Lung (tissue), 10 donors: ENCODE measurements around the gene CFC1. TPM values are rescaled to one million over a fixed set of nuclear protein-coding genes. Genes with fewer than 3 reads are reported as not detected.
"Not testable (repeated sequence)": the region's sequence is repeated elsewhere in the genome, so short reads cannot be mapped to it uniquely, and the experiment has no call there.

ENCODE experiments used
- ATAC-seq: fragments of 200-7000 bp; cut with Tn5 transposase; one replicate; pipeline ENCODE4 v1.9.1; 2020; ENCODE audit warnings: moderate number of reproducible peaks; ENCODE audit not compliant: insufficient read depth, low FRiP score
- DNase-seq, 3 donors: peaks; one replicate each; pipeline ENCODE4 v3.0.0-alpha.2; 2013 to 2017
- H3K27ac ChIP-seq, 2 donors: one replicate each; pipeline ENCODE4 v1.5.1; 2013; ENCODE audit warnings: mild to moderate bottlenecking in 2 of 2, moderate library complexity in 2 of 2, control low read depth in 1 of 2, inconsistent platforms in 1 of 2, low read depth in 1 of 2, low read length in 1 of 2
- H3K27me3 ChIP-seq, 3 donors: one replicate each; pipeline ENCODE4 v1.5.1; 2013; ENCODE audit warnings: low read length in 2 of 3; ENCODE audit not compliant: control insufficient read depth in 3 of 3, insufficient read depth in 3 of 3
- H3K36me3 ChIP-seq, 4 donors: one replicate each; pipeline ENCODE4 v1.5.1; 2013; ENCODE audit warnings: low read length in 4 of 4, mild to moderate bottlenecking in 1 of 4, moderate library complexity in 1 of 4; ENCODE audit not compliant: control insufficient read depth in 4 of 4, insufficient read depth in 4 of 4
- H3K4me1 ChIP-seq, 5 donors: one replicate each; pipeline ENCODE4 v1.5.1; 2013; ENCODE audit warnings: low read length in 5 of 5, mild to moderate bottlenecking in 2 of 5, moderate library complexity in 1 of 5; ENCODE audit not compliant: control insufficient read depth in 5 of 5, insufficient read depth in 5 of 5
- H3K4me3 ChIP-seq: one replicate; pipeline ENCODE4 v1.5.1; 2013; ENCODE audit warnings: mild to moderate bottlenecking, control low read depth, moderate library complexity
- H3K9ac ChIP-seq, 2 donors: one replicate each; pipeline ENCODE4 v1.5.1; 2013; ENCODE audit warnings: low read length in 2 of 2, control low read depth in 1 of 2; ENCODE audit not compliant: insufficient read depth in 1 of 2
- H3K9me3 ChIP-seq, 4 donors: one replicate each; pipeline ENCODE4 v1.5.1; 2013; ENCODE audit warnings: low read length in 3 of 4, mild to moderate bottlenecking in 1 of 4, moderate library complexity in 1 of 4; ENCODE audit not compliant: control insufficient read depth in 4 of 4, insufficient read depth in 3 of 4
- WGBS, 2 donors: extraction: QIAGEN DNeasy Blood & Tissue Kit; methylation state at CpG; one replicate each; pipeline ENCODE4 v1.1.7; 2013; 5-methylcytosine and 5-hydroxymethylcytosine counted together
- polyA plus RNA-seq, 2 donors: library from polyadenylated mRNA; stranded (reverse); fragments of 200-250 nt; gene quantifications; one replicate each; pipeline ENCODE4 v1.2.1, GENCODE V29; 2013
- total RNA-seq, 2 donors: library from RNA; depleted of rRNA in 1 of 2; stranded (reverse); fragments of >200 nt in 1 of 2; gene quantifications; one replicate each; pipeline ENCODE4 v1.2.1, GENCODE V29; 2014 to 2021
- donor health status: Bipolar disorder and iron deficiency.
- donor health status: healthy.
- donor health status: DM: yes; HTN: yes; CAD: no.

The CFC1 gene
- total and polyA plus RNA-seq, 4 donors: 0.19 to 9.1 (median 1.3) TPM; not detected in 1

- not testable (repeated sequence) for H3K9ac ChIP-seq, H3K4me3 ChIP-seq, H3K27ac ChIP-seq, H3K36me3 ChIP-seq, H3K9me3 ChIP-seq, H3K4me1 ChIP-seq, DNase-seq, ATAC-seq, H3K27me3 ChIP-seq
- WGBS, 2 donors: 7 to 21% methylated on average over 3 to 5 of the region's 7 CpGs
These were observed 8.5 kb downstream of the CFC1 start for GRCh38 chr2:130590842-130591359.

DNA sequence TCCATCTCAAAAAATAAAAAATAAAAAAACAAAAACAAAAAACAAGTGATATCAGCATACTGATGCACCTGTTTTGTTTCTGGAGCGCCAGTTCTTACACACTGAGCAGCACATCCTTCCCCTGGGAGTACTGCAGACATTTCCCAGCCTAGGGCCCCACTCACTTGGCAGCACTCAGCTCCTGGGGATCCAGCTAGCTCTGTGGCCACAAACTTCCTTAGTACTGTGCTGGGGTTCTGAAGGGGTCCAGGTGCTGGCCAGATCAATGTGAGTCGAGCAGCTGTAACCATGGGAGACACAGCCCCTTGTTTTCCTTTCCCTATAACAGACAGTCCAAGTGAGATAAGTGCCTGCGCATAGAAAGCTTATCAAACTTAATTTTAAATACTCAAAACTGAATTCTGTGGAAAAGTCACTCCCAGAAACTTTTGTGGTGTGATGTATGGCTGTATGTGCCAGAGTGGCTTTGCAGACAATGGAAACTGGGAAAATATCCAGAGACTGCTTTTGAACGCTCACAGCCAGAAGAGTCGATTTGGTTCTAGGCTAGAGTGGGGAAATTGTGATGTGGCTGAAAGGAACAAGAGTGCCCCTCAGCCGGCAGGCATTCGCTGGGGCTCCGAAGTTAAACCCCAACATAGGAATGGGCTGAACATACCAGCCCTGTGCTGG, 9.1 kb downstream of the CFC1 start:
- not testable (repeated sequence) for H3K4me1 ChIP-seq, H3K9ac ChIP-seq, H3K36me3 ChIP-seq, H3K27me3 ChIP-seq, DNase-seq, ATAC-seq, H3K4me3 ChIP-seq, H3K9me3 ChIP-seq, H3K27ac ChIP-seq
- WGBS, 2 donors: 28 to 50% methylated on average over 5 of the region's 8 CpGs

- WGBS, 2 donors: no CpG with 5 or more reads among the region's 11 CpGs
- H3K36me3 ChIP-seq, H3K4me1 ChIP-seq, DNase-seq, H3K27ac ChIP-seq, H3K9ac ChIP-seq, ATAC-seq, H3K9me3 ChIP-seq, H3K27me3 ChIP-seq, H3K4me3 ChIP-seq: not testable (repeated sequence)
These were observed 10.5 kb downstream of the CFC1 start for GRCh38 chr2:130588688-130589458.

DNA sequence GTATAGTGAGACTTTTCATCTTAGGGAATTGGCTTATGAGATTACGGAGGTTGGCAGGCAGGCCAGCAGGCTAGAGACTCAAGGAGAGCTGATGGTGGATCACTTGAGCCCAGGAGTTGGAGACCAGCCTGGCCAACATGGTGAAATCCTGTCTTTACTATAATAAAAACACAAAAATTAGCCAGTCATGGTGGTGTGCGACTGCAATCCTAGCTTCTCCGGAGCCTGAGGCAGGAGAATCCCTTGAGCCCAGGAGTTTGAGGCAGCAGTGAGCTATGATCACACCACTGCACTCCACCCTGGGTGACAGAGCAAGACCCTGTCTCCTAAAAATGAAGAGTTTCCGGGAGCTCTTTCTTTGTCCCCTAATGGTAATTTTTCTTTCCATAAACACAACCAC, 14.6 kb downstream of the CFC1 start:
- H3K4me1 ChIP-seq, H3K36me3 ChIP-seq, ATAC-seq, H3K9ac ChIP-seq, DNase-seq, H3K27ac ChIP-seq, H3K9me3 ChIP-seq, H3K27me3 ChIP-seq, H3K4me3 ChIP-seq: not testable (repeated sequence)
- 96 to 98% methylated on average over 2 of the region's 4 CpGs for WGBS, 2 donors

GRCh38 chr2:130583582-130583981, 15.8 kb downstream of the CFC1 start:
- not testable (repeated sequence) for ATAC-seq

DNA sequence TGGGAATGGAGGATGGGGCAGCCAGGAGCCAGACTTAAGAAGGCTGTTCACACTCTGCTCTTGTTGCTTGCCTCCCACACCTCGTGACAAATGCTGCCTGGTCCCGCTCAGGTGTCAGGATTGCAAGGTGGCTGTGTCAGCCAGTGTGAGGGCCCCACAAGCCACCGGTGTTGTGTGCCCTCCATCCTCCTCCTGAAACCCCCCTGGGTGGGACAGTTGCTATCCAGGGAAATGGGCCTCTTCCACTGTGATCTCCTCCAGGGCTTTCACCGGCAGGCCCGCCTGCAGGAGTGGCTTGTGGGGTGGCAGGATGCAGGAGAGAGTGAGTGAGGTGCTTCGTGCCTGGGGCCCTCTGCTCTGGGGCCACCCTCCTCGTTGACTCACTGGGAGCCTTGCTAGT, 16.4 kb downstream of the CFC1 start:
- WGBS, 2 donors: 57 to 75% methylated on average over 2 to 3 of the region's 7 CpGs
- ATAC-seq, H3K9ac ChIP-seq, H3K4me1 ChIP-seq, H3K36me3 ChIP-seq, DNase-seq, H3K27me3 ChIP-seq, H3K4me3 ChIP-seq, H3K9me3 ChIP-seq, H3K27ac ChIP-seq: not testable (repeated sequence)

More at GRCh38 chr2:130583582-130583981, 15.8 kb downstream of the CFC1 start:
- H3K4me3 ChIP-seq, H3K27me3 ChIP-seq, H3K27ac ChIP-seq, H3K9me3 ChIP-seq, H3K36me3 ChIP-seq, H3K4me1 ChIP-seq, H3K9ac ChIP-seq, DNase-seq: not testable (repeated sequence)
- WGBS, 2 donors: 57 to 78% methylated on average over 4 of the region's 7 CpGs

- not testable (repeated sequence) for ATAC-seq, H3K27me3 ChIP-seq, H3K9me3 ChIP-seq, H3K4me1 ChIP-seq, H3K27ac ChIP-seq, H3K36me3 ChIP-seq, H3K4me3 ChIP-seq, H3K9ac ChIP-seq, DNase-seq
- WGBS, 2 donors: 91 to 97% methylated on average over 6 of the region's 7 CpGs
These were observed 17.9 kb downstream of the CFC1 start for GRCh38 chr2:130581491-130581890.

DNA sequence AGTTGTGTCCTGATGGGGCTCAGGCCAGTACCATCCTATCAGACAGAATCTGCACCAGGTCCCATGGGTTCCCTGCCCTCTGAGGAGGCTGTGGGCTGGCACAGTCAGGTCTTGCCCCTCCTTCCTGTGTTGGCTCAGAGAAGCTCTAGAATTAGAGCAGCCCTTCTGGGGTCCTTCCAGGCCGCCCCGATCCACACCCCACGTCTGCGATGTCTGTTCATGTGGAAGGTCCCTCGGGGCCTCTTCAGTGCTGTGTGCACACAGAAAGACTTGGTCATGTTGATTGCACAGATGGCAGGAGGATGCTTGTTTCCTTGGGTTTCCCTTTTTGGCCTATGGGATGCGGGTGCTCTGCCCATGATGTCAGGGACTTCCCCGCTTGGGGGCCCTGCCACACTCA, 20.3 kb downstream of the CFC1 start:
- H3K9me3 ChIP-seq, H3K9ac ChIP-seq, H3K36me3 ChIP-seq, H3K4me3 ChIP-seq, H3K27me3 ChIP-seq, H3K27ac ChIP-seq, ATAC-seq, DNase-seq, H3K4me1 ChIP-seq: not testable (repeated sequence)
- 90 to 99% methylated on average over 5 of the region's 7 CpGs for WGBS, 2 donors
